Stimulated activated CD4-positive, alpha-beta T cell treated with anti-CD3 and anti-CD28 coated beads, Interleukin-15, amount 100 ng/mL, for 24 hours (primary cell): ENCODE data around the gene RNASE9.
A peak's percentile ranks its signal among the peaks of the same experiment; 100 is the strongest.
"Not testable (repeated sequence)": the region's sequence is repeated elsewhere in the genome, so short reads cannot be mapped to it uniquely, and the experiment has no call there.

Source experiments
- DNase-seq: peaks from one replicate; pipeline ENCODE4 v3.0.0-alpha.2; 2020

Gene RNASE9

GRCh38 chr14:20572382-20572990 is 11.6 kb upstream of the RNASE9 start:
- DNase-seq: not testable (repeated sequence)

- not testable (repeated sequence) for DNase-seq
Measured at GRCh38 chr14:20570720-20571119, 9.9 kb upstream of the RNASE9 start.

- not testable (repeated sequence) for DNase-seq
Measured at GRCh38 chr14:20569865-20570264, 9.0 kb upstream of the RNASE9 start.

- DNase-seq: no peak
Measured at GRCh38 chr14:20569066-20569465, 8.2 kb upstream of the RNASE9 start.

- DNase-seq: no peak
Measured at GRCh38 chr14:20568393-20568792, 7.5 kb upstream of the RNASE9 start.

GRCh38 chr14:20567199-20567598 is 6.4 kb upstream of the RNASE9 start:
- DNase-seq: not testable (repeated sequence)

GRCh38 chr14:20564501-20564997 is 3.7 kb upstream of the RNASE9 start:
- no peak for DNase-seq

GRCh38 chr14:20563971-20564370 is 3.1 kb upstream of the RNASE9 start:
- no peak for DNase-seq

GRCh38 chr14:20559461-20559904 is 1.4 kb downstream of the RNASE9 start:
- no peak for DNase-seq

- DNase-seq: no peak
Measured at GRCh38 chr14:20557212-20557542, 3.7 kb downstream of the RNASE9 start.

GRCh38 chr14:20556500-20557211 is 4.2 kb downstream of the RNASE9 start:
- DNase-seq: no peak

GRCh38 chr14:20555845-20556244 is 5.0 kb downstream of the RNASE9 start:
- DNase-seq: no peak

- DNase-seq: no peak
Measured at GRCh38 chr14:20553024-20553423, 7.8 kb downstream of the RNASE9 start.

GRCh38 chr14:20551606-20552005 is 9.2 kb downstream of the RNASE9 start:
- no peak for DNase-seq

- no peak for DNase-seq
Measured at GRCh38 chr14:20550926-20551325, 9.9 kb downstream of the RNASE9 start.

- DNase-seq: no peak
Measured at GRCh38 chr14:20548414-20549158, 12.3 kb downstream of the RNASE9 start.

- DNase-seq: no peak
Measured at GRCh38 chr14:20546877-20547276, 14.0 kb downstream of the RNASE9 start.

GRCh38 chr14:20539906-20540305 is 20.9 kb downstream of the RNASE9 start:
- no peak for DNase-seq

GRCh38 chr14:20530771-20531571 is 29.9 kb downstream of the RNASE9 start:
- DNase-seq: peak; percentile 81

- no peak for DNase-seq
Measured at GRCh38 chr14:20529806-20530205, 31.0 kb downstream of the RNASE9 start.

- DNase-seq: no peak
Measured at GRCh38 chr14:20524027-20524426, 36.8 kb downstream of the RNASE9 start.

- no peak for DNase-seq
Measured at GRCh38 chr14:20522332-20522731, 38.5 kb downstream of the RNASE9 start.

GRCh38 chr14:20516921-20517320 is 43.9 kb downstream of the RNASE9 start:
- no peak for DNase-seq
